LoVo (cell line): ENCODE results near the gene CTNNBIP1.

Experiments used
- DNase-seq: peaks from one replicate; pipeline ENCODE4 v3.0.0-alpha.2; 2016; ENCODE audit warnings: low spot score

CTNNBIP1 gene

GRCh38 chr1:9877962-9878361 lies 32.1 kb downstream of the CTNNBIP1 start:
- DNase-seq = no peak

DNA sequence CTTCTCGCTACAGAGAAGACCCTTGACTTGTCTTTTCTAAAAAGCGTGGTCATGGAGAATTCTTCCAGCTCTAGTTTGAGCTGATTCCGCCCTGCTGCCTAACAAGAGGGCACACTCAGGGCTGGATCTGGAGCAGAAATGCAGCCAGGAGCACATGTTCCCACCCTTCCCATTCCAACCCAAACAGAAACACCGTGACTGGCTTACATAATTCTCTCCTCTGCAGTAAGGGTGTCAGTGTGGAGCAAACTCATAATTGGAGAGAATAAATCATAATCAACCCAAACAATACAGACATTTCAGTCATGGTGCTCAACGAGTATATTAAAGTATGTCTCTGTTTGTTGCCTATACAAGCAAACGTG lies 34.5 kb downstream of the CTNNBIP1 start:
- no peak for DNase-seq

GRCh38 chr1:9874959-9875635 lies 35.0 kb downstream of the CTNNBIP1 start:
- DNase-seq = peak; percentile 61

- DNase-seq = no peak
Measured at GRCh38 chr1:9874412-9874811, 35.7 kb downstream of the CTNNBIP1 start.

- DNase-seq = no peak
Measured at GRCh38 chr1:9873992-9874391, 36.1 kb downstream of the CTNNBIP1 start.

DNA sequence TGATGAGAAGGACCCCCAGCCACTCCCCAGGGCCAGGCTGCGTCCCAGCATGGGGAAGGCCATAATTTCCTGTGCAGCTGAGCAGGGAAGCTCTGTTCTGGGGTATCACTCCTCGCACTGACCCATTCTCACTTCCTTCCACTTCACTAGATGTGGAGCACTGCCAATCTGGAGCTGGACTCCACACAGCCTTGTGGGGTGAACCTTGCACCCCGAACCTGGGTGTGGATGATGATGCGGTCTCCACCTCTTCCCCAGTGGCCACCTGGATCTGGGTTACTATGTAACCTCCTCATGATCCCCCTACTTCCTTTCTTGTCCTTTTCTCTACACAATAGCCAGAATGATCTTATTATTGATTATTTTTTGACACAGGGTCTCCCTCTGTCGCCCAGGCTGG lies 36.7 kb downstream of the CTNNBIP1 start:
- DNase-seq = no peak

- DNase-seq = no peak
Measured at GRCh38 chr1:9872430-9873165, 37.5 kb downstream of the CTNNBIP1 start.

GRCh38 chr1:9871707-9872425 lies 38.2 kb downstream of the CTNNBIP1 start:
- DNase-seq = no peak

DNA sequence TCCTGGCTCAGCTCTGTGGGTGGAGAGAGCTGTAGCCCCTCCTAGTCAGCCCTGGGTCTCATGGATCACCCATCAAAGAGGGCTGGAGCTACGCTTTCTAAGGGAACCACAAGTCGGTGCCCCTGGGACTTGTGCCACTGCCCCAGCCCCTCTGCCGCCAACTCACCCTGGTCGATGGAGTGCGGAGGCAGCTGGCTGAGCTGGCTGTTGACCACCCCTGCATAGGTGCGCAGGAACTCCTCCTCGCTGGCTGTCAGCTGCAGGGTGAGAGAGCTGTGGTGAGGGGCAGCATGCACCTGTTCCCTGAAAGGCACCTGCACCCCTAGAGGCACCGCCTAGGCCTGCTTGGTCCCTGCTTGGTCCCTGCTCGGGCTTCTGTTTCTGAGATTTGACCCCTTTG lies 39.0 kb downstream of the CTNNBIP1 start:
- no peak for DNase-seq

- no peak for DNase-seq
Measured at GRCh38 chr1:9870572-9870971, 39.5 kb downstream of the CTNNBIP1 start.

DNA sequence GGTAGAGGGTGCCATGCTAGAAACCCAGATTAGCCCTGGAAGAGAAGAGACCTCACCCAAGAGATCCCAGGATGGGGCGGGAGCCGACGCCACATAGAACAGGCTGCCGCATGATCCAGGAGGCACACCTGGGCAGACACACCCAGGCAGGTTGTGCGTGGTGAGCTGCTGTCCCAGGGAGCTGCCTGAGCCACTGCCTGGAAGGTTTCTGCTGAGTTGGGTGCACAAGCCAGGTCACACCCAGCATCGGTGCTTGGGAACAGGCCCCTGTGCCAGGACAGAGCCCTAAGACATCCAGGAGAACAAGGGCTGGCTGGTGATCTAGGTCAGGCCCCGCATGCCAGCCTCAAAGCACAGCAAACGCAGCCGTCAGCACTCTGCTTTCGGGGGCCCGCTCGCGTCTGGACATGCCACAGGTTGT lies 40.2 kb downstream of the CTNNBIP1 start:
- no peak for DNase-seq

- DNase-seq = no peak
Measured at GRCh38 chr1:9868244-9868590, 41.9 kb downstream of the CTNNBIP1 start.

GRCh38 chr1:9867408-9868243 lies 42.4 kb downstream of the CTNNBIP1 start:
- DNase-seq = peak; percentile 75

- no peak for DNase-seq
Measured at GRCh38 chr1:9866836-9867235, 43.2 kb downstream of the CTNNBIP1 start.

DNA sequence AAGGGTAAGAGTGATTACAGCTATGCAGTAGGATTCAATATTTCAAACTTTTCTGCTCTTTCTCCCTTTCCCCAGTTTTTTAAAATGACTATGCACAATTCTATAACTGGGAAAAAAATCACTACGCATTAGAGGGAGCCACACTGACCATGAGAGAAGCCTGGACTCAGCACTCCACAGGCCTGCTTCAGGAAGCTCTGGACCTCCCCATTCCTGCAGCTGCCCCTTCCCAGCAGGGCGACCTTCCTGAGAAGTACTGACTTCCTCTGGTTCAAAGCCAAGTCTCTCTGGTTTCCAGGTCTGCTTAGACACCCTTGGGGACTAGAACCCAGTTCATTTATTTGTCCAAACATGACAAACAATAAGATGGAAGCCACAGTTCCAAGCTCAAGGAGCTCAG lies 44.3 kb downstream of the CTNNBIP1 start:
- DNase-seq = no peak

GRCh38 chr1:9863371-9863770 lies 46.7 kb downstream of the CTNNBIP1 start:
- no peak for DNase-seq

- no peak for DNase-seq
Measured at GRCh38 chr1:9861360-9861759, 48.7 kb downstream of the CTNNBIP1 start.

DNA sequence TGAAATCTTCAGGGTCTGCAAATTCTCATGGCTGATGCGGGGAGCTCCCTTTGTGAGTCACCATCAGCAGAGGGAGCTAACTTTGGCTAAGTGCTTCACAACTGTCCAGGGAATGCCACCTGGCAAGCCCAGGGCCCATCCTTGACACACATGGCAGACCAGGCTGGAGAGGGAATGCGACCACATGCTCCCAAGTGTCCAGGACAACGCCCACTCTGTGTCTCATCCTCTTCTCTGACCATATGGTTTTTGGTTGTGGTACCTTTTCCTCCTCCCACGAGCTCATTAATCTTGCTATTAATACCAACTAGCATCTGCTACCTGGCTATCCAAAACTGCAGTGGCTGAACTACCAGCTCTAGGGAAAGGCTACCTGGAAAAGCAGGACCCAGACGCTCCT lies 49.2 kb downstream of the CTNNBIP1 start:
- DNase-seq = no peak

DNA sequence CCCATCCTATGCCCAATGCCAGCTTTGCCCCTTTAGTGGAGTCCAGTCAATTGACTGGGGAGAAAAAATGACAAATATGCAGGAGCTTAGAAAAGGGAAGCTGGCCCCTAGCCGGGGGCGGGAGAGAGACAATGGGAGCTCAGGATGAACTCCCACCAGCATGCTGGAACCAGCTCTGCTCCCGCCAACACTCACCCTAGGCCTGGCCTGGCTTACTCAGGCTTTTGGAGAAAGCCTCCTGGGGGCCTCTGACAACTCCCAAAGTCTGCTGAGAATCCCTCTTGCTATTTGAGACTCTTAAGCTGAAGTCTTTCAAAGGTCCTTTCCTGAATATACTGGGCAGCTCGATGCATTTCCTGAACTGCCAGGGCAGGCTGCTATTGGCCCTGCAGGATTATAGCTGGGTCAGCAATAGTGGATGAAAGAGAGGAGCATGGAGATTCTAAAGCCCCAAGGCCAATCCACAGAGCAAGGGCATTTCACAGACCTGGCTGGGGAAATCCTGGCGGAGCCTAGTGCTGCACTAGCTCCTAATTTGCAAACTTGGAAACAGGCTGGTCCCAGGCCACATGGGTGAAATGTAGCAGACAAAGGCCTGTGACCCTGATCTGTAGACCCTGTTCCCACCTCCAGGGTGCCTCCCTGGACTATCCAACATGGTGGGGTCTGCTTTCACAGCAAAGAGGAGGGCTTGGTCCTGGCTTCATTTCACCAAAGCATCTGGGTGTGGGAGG lies 50.6 kb downstream of the CTNNBIP1 start:
- no peak for DNase-seq

- no peak for DNase-seq
Measured at GRCh38 chr1:9858293-9859035, 51.6 kb downstream of the CTNNBIP1 start.

DNA sequence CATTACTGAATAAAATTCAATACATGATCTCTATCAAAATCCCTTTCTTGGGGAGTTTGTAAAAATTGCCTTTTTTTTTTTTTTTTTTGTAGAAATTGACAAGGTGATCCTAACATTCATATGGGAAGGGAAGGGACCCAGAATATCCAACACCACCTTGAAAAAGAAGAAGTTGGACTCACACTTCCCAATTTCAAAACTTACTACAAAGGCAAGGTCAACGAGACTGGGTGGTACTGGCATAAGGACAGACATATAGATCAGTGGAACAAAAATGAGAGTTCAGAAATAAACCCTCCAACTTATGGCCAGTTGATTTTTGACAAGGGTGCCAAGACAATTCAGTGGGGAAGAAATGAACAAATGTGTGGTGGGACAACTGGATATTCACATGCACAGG lies 54.9 kb downstream of the CTNNBIP1 start:
- DNase-seq = no peak
